Measurements from ENCODE around the gene CLMP. TPM values are rescaled to one million over a fixed set of nuclear protein-coding genes. Genes with fewer than 3 reads are reported as not detected.

Gene CLMP
- total and polyA plus RNA-seq, 9 donors = 11.9 to 70.5 (median 25.3) TPM

DNA sequence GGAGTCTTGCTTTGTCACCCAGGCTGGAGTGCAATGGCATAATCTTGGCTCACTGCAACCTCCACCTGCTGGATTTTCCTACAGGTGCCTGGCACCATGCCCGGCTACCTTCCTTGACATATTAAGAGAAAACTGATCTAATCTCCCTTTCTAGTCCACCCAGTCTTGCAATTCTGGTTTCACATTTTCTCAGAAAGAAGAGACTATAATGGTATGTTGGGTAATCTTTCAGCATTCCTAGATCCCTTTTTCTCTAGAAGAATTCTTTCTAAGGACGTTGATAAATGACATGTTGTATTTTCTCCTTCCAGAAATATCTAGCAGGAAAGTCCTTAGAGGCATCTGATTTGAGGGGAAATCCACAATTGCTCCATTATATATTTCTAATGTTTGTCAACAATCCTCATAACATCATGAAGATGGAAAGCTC, 122.7 kb downstream of the CLMP start:
- WGBS, 3 donors = 67 to 74% (median 69%) methylated on average over 2 of the region's 2 CpGs
- Histone ChIP-seq H3K27ac (no peak overlapping the region), H3K4me3 (no peak overlapping the region), H3K36me3 (no peaks in the 10 kb centered on the region), H3K9me3 (no peaks in the 10 kb centered on the region), H3K4me1 (ENCODE audit: insufficient read depth) (no peaks in the 10 kb centered on the region), H3K27me3 (no peaks in the 10 kb centered on the region)
- intact Hi-C loops (cut with DNase I) = no loop called here
- TF ChIP-seq, protein P1, sequence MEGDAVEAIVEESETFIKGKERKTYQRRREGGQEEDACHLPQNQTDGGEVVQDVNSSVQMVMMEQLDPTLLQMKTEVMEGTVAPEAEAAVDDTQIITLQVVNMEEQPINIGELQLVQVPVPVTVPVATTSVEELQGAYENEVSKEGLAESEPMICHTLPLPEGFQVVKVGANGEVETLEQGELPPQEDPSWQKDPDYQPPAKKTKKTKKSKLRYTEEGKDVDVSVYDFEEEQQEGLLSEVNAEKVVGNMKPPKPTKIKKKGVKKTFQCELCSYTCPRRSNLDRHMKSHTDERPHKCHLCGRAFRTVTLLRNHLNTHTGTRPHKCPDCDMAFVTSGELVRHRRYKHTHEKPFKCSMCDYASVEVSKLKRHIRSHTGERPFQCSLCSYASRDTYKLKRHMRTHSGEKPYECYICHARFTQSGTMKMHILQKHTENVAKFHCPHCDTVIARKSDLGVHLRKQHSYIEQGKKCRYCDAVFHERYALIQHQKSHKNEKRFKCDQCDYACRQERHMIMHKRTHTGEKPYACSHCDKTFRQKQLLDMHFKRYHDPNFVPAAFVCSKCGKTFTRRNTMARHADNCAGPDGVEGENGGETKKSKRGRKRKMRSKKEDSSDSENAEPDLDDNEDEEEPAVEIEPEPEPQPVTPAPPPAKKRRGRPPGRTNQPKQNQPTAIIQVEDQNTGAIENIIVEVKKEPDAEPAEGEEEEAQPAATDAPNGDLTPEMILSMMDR (IDR thresholded peaks at IDR 0.05) = no peak
- TF ChIP-seq POLR2A (IDR thresholded peaks at IDR 0.05) (no peak), EP300 (IDR thresholded peaks at IDR 0.05) (no peak)
- no peak for DNase-seq

DNA sequence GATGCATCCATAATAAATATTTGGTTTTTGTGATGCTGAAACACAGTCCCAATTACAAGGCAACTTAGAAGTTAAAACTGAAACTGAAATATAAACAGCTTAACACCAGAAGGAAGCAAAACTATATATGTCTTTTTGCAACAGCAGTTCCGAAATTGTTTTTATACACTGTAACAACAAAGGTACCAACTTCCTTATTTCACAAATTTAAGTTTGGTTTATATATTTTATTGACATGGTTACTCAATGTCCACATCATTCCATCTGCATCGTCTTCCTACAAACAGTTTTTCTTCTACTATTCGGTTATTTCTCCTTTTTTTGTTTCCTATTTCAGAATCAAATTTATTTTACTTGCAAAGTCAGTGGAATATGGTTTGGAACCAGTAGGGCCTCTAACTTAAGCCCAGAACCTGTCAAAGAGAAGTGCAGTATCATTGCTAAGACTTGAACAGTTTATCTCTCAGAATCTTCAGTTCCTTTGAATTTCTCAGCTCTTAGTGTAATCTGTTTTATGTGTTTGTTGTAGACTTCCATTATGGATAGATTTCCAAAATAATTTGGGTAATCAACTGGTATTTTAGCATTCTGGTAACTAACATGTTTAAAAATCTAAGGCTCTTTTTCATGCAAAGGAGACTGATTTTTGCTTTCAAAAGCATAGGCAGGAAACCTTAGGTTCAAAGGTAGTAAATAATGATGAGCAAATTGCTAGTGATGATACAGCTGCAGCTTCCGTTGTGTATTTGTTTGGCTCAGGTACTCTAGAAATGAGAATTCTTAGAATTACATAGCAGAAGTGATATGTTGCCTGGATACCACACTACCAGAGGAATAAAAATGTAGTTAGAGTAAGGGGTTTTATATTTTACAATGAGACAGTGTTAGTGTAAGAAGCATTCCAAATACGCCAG, 124.9 kb downstream of the CLMP start:
- TF ChIP-seq EP300 (IDR thresholded peaks at IDR 0.05) (no peak), POLR2A (IDR thresholded peaks at IDR 0.05) (no peak)
- TF ChIP-seq, protein P1 (IDR thresholded peaks at IDR 0.05) = no peak
- Histone ChIP-seq H3K4me3 (no peak overlapping the region), H3K27ac (no peak overlapping the region), H3K9me3 (no peaks in the 10 kb centered on the region), H3K4me1 (ENCODE audit: insufficient read depth) (no peaks in the 10 kb centered on the region), H3K27me3 (no peaks in the 10 kb centered on the region), H3K36me3 (no peaks in the 10 kb centered on the region)
- no peak for DNase-seq
- intact Hi-C loops (cut with DNase I) = loop anchor here in 1 of 4 donors (10.0 kb wide), 1 partner anchor 865 kb away; no protein-coding TSS in a partner anchor
- 32 to 36% (median 34%) methylated on average over 5 of the region's 5 CpGs for WGBS, 3 donors

DNA sequence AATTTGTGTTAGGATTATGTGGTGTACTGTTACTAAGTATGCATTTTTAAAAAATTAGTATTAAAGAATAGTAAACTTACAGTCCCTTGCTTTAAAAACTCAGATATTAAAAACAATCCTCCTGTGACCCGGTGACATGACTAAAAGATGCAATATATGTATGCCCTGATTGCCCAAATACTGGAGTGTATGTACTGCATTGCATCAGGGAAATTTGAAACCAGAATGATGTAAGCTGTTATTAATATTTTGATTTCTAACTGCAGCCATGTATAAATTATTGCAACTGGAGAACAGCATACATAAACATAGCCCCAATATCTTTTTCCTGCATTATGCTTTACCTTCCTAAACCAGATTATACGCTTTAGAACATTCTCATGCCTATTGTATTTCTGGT, 129.4 kb downstream of the CLMP start:
- Histone ChIP-seq H3K4me3 (no peak overlapping the region), H3K27ac (no peak overlapping the region), H3K4me1 (ENCODE audit: insufficient read depth) (peaks cover 4% of the 10 kb centered on the region), H3K27me3 (no peaks in the 10 kb centered on the region), H3K36me3 (no peaks in the 10 kb centered on the region), H3K9me3 (no peaks in the 10 kb centered on the region)
- TF ChIP-seq POLR2A (IDR thresholded peaks at IDR 0.05) = no peak
- TF ChIP-seq, protein P1 (IDR thresholded peaks at IDR 0.05) = no peak
- no peak for TF ChIP-seq EP300 (IDR thresholded peaks at IDR 0.05)
- 84 to 90% (median 88%) methylated on average over 2 of the region's 2 CpGs for WGBS, 3 donors
- no peak for DNase-seq
- intact Hi-C loops (cut with DNase I) = loop anchor here in 1 of 4 donors (10.0 kb wide), 1 partner anchor 861 kb away; no protein-coding TSS in a partner anchor

DNA sequence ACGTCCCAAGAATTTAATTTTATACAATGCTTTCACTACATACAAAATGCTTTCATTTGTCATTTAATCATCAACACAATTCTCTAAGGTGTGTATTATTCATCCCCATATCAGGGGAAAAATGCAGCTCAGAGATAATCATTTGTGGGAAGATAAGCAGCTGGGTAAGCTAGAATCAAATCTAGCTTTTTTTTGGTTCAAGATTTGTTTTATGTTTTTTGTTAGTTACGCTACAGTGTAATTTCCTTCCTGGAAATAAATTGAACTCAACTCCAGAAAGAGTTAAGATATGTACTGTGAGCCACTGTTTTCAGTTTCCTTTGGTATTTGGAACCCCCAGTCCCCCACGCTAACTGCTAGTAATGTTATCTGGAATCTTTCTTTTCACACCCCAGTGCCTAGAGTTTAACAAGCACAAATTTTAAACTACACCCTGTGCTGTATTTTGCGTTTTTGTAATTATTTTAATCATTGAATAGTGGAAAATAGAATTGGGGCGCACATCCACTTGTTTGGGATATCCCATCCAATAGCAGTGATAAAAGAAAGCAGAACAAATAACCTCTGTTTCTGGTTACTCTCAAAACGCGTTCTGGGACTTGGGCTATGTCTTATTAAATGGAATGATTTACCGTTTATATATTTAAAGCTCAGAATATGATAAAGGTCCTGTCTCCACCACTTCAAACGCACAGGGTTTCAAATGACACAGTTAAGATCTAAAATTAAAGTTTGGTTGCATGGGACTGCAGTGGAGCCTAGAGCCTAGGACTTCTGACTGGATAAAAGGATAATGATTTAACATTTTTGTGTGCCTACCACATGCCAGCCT, 131.0 kb downstream of the CLMP start:
- 1 to 8% (median 2%) methylated on average over 9 of the region's 9 CpGs for WGBS, 3 donors
- peaks cover 8% of the 10 kb centered on the region for H3K4me1 ChIP-seq (ENCODE audit: insufficient read depth)

More for the DNA sequence above, 131.0 kb downstream of the CLMP start:
- intact Hi-C loops (cut with DNase I) = loop anchor here in 1 of 4 donors (5.0 to 10.0 kb wide), 2 partner anchors 38 to 859 kb away; no protein-coding TSS in a partner anchor
- TF ChIP-seq, protein P1 (IDR thresholded peaks at IDR 0.05) = no peak
- TF ChIP-seq POLR2A (IDR thresholded peaks at IDR 0.05) (no peak), EP300 (IDR thresholded peaks at IDR 0.05) (no peak)
- H3K27me3 ChIP-seq = no peaks in the 10 kb centered on the region
- no peaks in the 10 kb centered on the region for H3K36me3 ChIP-seq
- no peaks in the 10 kb centered on the region for H3K9me3 ChIP-seq
- H3K4me3 ChIP-seq = peak overlapping the region; percentile 89
- DNase-seq = no peak
- H3K27ac ChIP-seq = peak overlapping the region; percentile 95 to 96

Data from ovary (tissue), 9 donors.